HG03095 (cell line): ENCODE measurements around the gene ZMYND15.

Experiments
- ATAC-seq: cut with Tn5 transposase; IDR thresholded peaks from one replicate; pipeline ENCODE4 v1.9.1; 2021; ENCODE audit warnings: moderate library complexity; ENCODE audit not compliant: unreplicated experiment

The ZMYND15 gene

GRCh38 chr17:4742629-4743028 lies 3.0 kb downstream of the ZMYND15 start:
- no peak for ATAC-seq

GRCh38 chr17:4743216-4743615 lies 3.6 kb downstream of the ZMYND15 start:
- no peak for ATAC-seq

DNA sequence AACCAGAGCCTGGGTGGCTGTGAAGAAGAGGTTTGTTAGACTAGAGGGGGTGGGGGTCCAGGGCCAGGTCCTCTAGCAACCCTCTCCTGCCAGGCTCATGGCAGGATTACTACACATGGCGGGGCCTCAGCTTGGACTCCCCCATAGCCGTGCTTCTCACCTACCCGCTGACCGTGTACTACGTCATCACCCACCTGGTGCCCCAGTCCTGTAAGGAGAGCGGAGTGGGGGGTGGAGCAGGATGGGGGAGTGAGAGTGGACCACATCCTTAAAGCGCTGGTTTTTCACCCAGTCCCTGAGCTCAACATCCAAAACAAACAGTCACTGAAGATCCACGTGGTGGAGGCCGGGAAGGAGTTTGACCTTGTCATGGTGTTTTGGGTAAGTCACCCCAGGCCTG lies 4.3 kb downstream of the ZMYND15 start:
- no peak for ATAC-seq

- ATAC-seq: no peak
Measured at GRCh38 chr17:4744999-4745969, 5.7 kb downstream of the ZMYND15 start.

- no peak for ATAC-seq
Measured at GRCh38 chr17:4747847-4748246, 8.2 kb downstream of the ZMYND15 start.

- ATAC-seq: no peak
Measured at GRCh38 chr17:4748686-4749085, 9.1 kb downstream of the ZMYND15 start.

DNA sequence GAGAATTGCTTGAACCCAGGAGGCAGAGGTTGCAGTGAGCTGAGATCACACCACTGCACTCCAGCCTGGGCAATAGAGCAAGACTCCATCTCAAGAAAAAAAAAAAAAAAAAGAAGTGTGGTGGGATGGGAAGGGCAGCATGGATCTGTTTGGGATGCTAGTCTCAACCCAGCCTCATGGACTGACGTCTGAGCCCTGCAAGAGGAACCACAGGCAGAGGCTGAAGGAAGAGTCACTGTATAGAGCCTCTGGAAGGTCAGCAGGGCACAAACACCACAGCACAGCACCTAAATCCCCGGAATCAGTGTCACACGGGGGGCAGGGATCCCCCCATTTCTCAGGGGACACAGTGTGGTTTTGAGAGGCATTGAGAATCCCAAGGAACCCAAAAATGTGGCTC lies 11.0 kb downstream of the ZMYND15 start:
- no peak for ATAC-seq

GRCh38 chr17:4751932-4752331 lies 12.3 kb downstream of the ZMYND15 start:
- ATAC-seq: no peak

- no peak for ATAC-seq
Measured at GRCh38 chr17:4753392-4753791, 13.8 kb downstream of the ZMYND15 start.

DNA sequence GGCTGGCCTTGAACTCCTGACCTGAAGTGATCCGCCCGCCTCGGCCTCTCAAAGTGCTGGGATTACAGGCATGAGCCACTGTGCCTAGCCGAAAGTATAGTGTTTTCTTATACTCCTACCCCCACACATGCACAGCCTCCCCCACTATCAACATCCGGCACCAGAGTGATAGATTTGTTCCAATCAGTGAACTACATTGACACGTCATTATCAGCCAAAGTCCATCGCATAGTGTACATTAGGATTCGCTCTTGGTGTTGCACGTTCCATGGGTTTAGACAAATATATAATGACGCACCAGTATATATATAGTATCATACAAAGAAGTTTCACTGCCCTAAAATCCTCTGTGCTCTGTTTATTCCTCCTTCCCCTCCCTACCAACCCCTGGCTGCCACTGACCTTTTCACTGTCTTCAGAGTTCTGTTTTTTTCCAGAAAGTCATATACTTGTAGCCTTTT lies 20.2 kb downstream of the ZMYND15 start:
- no peak for ATAC-seq

- ATAC-seq: no peak
Measured at GRCh38 chr17:4764595-4764994, 25.0 kb downstream of the ZMYND15 start.

- ATAC-seq: no peak
Measured at GRCh38 chr17:4766201-4766600, 26.6 kb downstream of the ZMYND15 start.

GRCh38 chr17:4766723-4767122 lies 27.1 kb downstream of the ZMYND15 start:
- no peak for ATAC-seq

- ATAC-seq: no peak
Measured at GRCh38 chr17:4768298-4768697, 28.7 kb downstream of the ZMYND15 start.

- no peak for ATAC-seq
Measured at GRCh38 chr17:4769628-4770027, 30.0 kb downstream of the ZMYND15 start.

- no peak for ATAC-seq
Measured at GRCh38 chr17:4771519-4772234, 32.0 kb downstream of the ZMYND15 start, which contains the start of gene TM4SF5. Gene TM4SF5, plus strand, starts transcription at chr17:4771886. Its CDS starts 37 bp downstream, at chr17:4771923.

GRCh38 chr17:4772235-4772613 lies 32.6 kb downstream of the ZMYND15 start:
- ATAC-seq: no peak

GRCh38 chr17:4777969-4778760 lies 38.5 kb downstream of the ZMYND15 start:
- no peak for ATAC-seq

- no peak for ATAC-seq
Measured at GRCh38 chr17:4780325-4780955, 40.8 kb downstream of the ZMYND15 start.

DNA sequence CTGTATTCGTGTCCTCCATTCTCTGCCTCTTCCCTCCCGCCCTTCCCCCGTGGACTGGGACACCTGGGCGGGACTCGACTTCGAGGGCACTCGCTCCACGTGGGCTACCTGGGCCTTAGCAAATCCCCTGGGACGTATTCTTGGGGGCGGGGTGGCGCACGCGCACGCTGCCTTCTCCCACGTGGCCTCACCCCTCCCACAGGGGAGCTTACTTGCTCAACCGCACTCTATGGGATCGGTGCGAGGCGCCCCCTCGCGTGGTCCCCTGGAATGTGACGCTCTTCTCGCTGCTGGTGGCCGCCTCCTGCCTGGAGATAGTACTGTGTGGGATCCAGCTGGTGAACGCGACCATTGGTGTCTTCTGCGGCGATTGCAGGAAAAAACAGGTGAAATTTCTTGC lies 43.0 kb downstream of the ZMYND15 start:
- ATAC-seq: no peak
